ENCODE data around the gene PPIB.

DNA sequence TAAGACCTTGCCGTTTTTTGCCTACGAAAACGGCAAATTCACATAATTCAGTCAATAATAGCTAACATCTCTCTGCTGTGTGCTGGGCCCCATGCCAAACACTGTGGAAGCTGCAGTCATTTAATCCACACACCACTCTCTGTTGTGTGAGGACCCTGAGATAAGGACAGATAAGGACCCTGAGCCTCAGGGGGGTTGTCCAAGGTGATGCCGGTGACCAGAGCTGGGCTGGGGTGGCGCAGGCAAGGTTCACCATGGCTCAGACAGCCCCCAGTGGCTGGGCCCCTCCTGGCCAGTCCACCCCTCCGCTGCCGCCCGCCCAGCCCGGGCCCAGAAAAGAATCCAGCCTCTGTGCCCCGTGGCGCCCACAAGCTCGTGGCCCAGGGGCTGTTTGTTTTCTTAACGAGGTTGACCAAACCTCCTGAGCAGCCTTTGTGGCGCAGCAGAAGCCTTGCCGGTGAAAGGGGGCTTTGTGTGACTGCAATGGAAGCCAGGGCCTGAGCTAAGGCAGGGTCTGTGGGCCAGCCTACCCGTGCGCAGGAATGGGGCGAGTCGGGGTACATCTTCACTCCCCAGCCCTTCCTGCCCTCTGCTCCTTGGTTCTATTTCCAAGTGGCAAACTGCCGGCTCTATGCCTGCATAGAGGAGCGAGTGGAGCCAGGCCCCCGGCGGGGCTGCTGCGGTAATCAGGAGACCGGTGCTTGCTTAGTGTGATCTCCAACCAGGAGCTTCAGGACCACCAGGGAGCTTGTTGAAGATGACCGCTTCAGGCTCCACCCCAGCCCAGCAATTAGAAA lies 15.7 kb downstream of the PPIB start:
- TF ChIP-seq POLR2A (IDR thresholded peaks at IDR 0.05) = no peak
- TF ChIP-seq, protein P1, sequence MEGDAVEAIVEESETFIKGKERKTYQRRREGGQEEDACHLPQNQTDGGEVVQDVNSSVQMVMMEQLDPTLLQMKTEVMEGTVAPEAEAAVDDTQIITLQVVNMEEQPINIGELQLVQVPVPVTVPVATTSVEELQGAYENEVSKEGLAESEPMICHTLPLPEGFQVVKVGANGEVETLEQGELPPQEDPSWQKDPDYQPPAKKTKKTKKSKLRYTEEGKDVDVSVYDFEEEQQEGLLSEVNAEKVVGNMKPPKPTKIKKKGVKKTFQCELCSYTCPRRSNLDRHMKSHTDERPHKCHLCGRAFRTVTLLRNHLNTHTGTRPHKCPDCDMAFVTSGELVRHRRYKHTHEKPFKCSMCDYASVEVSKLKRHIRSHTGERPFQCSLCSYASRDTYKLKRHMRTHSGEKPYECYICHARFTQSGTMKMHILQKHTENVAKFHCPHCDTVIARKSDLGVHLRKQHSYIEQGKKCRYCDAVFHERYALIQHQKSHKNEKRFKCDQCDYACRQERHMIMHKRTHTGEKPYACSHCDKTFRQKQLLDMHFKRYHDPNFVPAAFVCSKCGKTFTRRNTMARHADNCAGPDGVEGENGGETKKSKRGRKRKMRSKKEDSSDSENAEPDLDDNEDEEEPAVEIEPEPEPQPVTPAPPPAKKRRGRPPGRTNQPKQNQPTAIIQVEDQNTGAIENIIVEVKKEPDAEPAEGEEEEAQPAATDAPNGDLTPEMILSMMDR (IDR thresholded peaks at IDR 0.05 in 8 of 11, conservative IDR thresholded peaks at IDR 0.05 in 3 of 11) = no peak
- TF ChIP-seq POLR2AphosphoS5 (IDR thresholded peaks at IDR 0.05) = peak in 1 of 3 donors; percentile 50

All from spleen (tissue), 7 donors.